NCI-H226 (cell line): Measurements from ENCODE around the gene STRA6.
"Not testable (repeated sequence)": the region's sequence is repeated elsewhere in the genome, so short reads cannot be mapped to it uniquely, and the experiment has no call there.

ENCODE experiments used
- DNase-seq: peaks from one replicate; pipeline ENCODE4 v3.0.0-alpha.2; 2015

Gene STRA6

DNA sequence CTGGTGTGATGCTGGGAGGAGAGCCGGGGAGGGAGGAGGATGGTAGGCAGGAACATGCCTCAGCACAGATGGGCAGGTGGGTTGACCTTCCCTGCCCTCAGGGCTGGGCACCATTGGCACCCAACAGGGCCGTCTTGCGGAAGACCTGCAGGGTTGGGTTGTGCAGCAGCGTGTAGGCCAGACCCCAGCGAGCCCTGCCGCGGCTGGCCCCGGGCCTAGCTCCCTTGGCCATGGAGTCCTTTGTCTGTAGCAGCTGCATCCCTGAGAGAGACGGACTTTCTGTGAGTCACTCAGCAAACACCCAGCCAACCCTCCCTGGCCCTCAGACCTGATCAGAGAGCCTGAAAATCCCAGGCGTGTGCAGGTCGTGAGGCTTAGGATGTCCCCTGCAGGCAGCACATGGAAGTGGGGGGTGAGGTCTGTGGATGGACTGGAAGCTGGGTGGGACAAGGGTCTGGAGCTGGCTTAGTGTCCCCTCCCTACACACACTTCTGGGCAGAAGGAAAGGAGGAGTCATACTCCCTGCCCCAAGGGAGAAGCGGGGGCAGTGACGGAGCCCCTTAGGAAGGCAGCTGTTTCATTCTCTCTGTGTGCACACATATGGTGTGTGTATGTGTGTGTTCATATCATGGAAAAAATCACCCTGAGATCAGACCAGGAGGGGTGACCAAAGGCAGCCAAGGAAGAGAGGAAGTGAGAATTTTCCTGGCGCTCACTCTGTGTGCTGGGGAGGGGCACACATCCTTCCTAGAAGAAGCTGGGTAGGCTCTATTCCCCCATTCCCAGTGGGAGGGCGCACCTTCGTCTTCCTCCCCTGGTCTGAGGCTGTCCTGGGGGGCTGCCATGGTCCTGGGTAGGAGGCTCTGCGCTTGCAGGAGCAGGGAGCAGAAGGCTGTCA is 22.4 kb downstream of the STRA6 start:
- DNase-seq: peak; percentile 41

DNA sequence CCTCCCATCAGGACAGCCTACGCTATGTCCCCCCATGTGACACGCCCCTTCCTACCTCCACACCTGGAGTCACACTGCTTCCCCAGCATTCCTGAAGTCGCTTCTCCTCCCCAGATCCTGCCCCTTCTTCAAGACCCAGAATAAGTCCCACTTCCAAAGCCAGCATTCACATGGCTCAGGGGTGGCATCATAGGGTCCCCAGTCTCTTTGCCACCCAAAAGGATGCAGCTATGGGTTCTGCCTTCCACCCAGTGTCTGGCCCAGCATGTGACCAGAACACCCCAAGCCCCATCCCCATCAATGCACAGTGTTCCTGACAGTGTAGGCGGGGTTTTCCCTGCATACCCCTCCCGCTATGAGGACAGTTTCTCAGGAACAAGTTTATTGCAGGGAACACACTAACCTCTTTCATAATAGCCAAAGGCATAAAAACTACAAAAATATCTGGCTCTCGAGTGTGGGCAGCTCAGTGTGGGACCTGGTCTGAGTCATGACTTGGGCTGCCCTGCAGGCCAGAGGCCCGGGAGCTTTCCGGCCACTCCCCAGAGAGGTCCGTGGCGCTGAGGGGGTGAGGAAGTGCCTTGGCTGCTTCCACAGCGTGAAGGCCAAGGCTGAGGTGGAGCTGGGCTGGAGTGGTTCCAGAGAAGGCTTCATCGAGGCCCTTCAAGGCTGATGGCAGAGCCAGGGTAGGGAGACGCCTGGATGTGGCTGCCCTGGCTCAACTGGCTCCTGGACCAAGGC is 23.3 kb downstream of the STRA6 start:
- DNase-seq: peak; percentile 100

DNA sequence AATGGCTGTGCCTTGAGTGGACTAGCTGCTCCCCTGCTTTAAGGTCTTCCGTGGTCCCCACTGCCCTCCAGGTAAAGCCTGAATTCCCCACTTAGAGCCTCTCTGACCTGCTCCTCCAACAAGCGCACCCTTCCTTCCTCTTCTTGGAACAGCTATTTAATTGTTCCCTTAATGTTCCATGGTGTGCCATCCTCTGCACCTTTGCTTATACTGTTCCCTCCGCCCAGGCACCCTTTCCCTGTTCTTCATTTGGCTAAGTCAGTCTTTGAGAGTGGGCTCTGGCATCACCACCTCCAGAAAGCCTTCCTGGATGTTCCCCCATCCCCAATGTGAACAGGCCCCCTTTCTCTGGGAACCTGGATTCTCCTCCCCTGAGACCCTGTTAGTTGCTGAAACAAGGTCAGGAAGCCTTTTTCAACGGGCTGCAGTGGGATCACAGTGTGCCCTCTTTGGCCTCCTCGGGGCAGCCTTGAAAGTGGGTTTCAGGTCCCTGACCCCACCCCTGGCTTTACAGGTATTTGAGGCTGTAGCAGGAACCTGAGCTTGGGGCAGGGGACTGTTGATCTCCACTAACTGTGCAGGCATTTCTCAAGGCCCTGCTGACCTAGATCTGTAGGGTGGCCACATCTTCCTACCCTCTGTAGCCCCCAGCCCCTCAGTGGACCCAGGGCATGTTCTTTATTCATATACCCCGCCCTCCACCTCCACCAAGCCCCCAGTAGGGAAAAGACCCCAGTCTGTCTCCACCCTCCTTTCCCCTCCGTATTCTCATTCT is 24.1 kb downstream of the STRA6 start:
- DNase-seq: no peak

DNA sequence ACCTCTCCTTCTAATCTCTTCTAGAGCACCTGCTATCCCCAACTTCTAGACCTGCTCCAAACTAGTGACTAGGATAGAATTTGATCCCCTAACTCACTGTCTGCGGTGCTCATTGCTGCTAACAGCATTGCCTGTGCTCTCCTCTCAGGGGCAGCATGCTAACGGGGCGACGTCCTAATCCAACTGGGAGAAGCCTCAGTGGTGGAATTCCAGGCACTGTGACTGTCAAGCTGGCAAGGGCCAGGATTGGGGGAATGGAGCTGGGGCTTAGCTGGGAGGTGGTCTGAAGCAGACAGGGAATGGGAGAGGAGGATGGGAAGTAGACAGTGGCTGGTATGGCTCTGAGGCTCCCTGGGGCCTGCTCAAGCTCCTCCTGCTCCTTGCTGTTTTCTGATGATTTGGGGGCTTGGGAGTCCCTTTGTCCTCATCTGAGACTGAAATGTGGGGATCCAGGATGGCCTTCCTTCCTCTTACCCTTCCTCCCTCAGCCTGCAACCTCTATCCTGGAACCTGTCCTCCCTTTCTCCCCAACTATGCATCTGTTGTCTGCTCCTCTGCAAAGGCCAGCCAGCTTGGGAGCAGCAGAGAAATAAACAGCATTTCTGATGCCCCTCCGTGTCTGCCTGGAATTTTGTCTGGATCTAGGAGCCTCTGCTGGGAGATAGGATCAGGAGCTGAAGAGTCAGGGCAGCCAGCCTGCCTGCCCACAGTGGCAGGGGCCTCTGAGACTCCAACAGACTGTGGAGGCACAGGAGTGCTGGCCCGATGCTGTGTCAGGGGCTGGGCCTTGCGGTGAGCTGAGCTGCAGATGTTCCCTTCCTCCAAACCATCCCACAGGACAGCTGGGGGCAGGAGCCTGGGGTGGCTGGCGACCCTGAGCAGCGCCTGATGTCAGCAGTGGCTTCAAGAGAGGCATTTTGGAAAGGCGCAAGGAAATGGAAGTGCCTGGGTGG is 26.0 kb downstream of the STRA6 start:
- no peak for DNase-seq

DNA sequence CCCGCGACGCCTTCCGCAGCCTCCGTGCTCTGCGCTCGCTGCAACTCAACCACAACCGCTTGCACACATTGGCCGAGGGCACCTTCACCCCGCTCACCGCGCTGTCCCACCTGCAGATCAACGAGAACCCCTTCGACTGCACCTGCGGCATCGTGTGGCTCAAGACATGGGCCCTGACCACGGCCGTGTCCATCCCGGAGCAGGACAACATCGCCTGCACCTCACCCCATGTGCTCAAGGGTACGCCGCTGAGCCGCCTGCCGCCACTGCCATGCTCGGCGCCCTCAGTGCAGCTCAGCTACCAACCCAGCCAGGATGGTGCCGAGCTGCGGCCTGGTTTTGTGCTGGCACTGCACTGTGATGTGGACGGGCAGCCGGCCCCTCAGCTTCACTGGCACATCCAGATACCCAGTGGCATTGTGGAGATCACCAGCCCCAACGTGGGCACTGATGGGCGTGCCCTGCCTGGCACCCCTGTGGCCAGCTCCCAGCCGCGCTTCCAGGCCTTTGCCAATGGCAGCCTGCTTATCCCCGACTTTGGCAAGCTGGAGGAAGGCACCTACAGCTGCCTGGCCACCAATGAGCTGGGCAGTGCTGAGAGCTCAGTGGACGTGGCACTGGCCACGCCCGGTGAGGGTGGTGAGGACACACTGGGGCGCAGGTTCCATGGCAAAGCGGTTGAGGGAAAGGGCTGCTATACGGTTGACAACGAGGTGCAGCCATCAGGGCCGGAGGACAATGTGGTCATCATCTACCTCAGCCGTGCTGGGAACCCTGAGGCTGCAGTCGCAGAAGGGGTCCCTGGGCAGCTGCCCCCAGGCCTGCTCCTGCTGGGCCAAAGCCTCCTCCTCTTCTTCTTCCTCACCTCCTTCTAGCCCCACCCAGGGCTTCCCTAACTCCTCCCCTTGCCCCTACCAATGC is 27.1 kb downstream of the STRA6 start:
- no peak for DNase-seq

DNA sequence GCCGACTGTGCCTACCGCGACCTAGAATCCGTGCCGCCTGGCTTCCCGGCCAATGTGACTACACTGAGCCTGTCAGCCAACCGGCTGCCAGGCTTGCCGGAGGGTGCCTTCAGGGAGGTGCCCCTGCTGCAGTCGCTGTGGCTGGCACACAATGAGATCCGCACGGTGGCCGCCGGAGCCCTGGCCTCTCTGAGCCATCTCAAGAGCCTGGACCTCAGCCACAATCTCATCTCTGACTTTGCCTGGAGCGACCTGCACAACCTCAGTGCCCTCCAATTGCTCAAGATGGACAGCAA is 27.7 kb downstream of the STRA6 start:
- DNase-seq: no peak

DNA sequence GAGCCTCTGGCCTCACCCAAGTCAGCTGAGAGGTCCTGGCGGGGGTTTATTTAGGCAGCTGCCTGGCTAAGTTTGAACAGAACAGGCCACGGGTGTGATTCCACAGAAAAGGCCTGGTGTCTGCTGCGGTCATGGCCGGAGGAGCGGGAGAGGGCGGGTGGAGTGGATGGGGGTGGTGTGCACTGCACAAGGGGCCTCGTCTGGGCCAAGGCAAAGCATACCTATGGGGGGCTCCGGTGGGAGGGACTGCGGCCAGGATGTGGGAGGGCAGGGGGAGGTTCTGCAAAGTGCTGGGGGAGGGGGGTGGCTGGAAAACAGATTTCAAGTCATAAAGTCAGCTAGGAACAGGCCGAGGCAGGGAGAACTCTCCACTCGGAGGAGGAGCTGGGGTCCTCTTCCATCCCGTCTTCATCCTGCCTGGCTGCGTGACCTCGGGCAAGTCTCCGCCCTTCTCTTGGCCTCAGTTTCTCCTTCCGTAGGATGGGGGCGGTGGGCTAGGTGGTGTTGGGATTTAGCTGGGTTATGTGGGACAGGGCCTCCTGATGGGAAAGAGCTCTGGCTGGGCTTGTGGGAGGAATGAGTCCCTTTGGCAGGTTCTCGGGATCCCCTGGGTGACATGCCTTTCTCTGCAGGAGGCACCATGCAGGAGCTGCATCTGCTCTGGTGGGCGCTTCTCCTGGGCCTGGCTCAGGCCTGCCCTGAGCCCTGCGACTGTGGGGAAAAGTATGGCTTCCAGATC is 28.2 kb downstream of the STRA6 start:
- DNase-seq: no peak

DNA sequence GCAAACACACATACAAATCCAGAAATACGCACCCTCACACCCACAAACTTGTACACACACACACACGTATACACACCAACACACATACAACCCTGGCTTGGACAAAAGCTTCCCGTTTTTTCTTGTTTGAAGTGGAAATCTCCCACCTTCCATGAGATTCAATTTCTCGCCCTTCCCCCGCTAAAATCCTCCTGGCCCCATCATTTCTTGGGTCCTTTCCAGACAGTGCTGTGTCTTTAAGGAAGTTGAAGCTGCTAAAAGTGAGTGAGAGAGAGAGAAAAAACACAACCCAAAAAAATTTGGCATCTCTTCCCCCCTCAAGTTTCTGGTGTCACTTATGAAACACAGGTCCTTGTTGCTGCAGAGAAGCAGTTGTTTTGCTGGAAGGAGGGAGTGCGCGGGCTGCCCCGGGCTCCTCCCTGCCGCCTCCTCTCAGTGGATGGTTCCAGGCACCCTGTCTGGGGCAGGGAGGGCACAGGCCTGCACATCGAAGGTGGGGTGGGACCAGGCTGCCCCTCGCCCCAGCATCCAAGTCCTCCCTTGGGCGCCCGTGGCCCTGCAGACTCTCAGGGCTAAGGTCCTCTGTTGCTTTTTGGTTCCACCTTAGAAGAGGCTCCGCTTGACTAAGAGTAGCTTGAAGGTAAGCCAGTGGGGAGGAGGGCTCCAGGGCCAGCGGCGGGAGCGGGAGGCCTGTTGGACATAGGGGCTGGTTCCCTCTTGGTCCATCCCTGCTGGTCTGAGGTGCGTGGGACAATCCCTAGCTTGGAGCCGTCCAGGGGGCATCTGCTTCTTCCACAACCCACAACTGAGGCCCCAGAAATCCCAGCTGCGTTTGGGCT is 29.0 kb downstream of the STRA6 start, which contains the start of gene ISLR:
ISLR (plus strand) TSS at position 331 of the 839 bp plus-strand sequence. CDS start 1,149 bp downstream, outside the sequence.
- DNase-seq: no peak

DNA sequence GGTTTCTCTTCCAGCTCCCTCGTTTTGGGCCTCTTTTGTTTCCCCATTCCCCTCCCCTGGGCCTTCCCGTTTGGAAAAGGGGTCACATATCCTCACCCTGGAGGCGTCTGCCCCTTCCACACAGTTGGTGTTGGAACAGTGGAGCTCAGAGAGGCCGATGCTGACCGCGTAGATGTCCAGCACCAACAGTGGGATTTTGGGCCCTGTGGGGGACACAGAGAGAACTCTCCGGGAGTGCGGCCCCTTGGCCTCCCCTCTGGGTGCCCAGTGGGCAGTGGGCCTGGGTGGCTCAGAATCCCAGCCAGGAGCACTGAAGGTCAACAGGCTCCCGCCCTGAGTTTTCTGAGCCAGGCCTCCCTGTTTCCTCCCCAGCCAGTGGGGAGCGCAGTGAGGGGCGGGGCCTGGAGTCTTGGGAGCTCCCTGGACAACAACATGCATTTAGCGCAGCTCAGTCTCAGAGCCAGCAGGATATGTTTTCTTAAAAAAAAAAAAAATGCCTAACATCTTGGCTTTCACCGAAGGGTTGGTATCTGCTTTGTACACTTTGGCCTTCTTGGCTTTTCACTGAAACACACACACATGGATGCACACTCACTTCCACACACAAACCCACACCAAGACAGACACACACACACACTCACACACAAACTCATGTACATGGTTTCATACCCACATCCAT is 29.7 kb downstream of the STRA6 start:
- no peak for DNase-seq

DNA sequence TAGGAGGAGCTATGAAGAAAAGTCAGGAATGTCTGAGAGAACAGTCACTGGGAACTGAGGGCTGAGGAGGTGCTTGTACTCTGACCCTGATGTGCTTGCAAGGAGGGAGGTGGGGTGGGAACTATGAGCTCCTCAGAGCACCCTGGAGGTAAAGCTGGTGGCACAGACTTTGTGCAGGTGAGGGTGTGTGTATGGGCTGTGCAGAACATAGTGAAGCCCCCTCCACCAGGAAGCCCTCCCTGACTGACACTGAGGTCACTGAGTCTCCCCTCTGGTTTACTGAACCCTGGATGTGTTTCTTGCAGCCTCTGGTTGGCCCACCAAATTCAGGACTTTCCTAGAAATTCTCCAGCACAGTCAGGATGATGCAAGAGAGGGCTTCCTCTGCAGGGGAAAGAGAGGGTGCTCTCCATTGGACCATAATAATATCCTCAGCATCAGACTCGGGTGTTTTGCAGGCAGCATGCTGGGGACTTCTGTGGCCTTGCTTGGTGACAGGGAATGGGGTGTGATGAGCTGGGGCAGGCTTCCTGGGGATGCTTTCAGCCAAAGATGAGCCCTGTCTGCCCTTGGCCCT is 30.5 kb downstream of the STRA6 start:
- no peak for DNase-seq

DNA sequence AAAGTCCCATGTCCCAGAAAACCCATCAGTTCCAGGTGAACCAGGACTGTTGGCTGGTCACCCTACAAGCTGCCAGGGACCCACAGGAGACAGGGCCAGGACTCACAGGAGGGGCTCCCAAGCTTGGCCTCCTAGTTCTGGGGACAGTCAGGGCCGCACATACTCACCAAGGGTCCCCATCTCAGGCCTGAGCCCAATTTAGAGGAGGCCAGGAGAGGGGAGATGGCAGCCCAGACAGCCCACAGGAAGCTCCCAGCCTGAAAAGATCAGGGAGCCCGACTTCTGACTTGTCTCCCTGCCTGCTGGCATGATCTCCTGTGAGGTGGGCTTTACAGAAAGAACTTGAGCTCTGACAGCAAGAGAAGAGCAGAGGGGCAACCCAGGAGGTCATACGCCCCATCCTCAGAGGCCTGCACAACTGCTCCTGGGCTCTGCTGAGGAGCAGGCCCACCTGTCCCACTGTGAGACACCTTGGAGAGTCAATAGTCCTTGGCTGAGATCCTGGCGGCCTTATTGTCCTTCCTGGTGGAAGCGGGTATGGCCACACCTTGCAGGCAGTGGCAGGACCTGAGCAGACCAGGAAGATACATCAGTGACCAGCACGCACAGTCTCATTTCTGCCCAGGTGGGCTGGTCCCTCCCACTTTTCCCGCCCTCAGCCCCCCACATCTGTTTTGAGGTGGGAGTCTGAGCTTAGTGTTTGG is 31.6 kb downstream of the STRA6 start:
- DNase-seq: no peak

DNA sequence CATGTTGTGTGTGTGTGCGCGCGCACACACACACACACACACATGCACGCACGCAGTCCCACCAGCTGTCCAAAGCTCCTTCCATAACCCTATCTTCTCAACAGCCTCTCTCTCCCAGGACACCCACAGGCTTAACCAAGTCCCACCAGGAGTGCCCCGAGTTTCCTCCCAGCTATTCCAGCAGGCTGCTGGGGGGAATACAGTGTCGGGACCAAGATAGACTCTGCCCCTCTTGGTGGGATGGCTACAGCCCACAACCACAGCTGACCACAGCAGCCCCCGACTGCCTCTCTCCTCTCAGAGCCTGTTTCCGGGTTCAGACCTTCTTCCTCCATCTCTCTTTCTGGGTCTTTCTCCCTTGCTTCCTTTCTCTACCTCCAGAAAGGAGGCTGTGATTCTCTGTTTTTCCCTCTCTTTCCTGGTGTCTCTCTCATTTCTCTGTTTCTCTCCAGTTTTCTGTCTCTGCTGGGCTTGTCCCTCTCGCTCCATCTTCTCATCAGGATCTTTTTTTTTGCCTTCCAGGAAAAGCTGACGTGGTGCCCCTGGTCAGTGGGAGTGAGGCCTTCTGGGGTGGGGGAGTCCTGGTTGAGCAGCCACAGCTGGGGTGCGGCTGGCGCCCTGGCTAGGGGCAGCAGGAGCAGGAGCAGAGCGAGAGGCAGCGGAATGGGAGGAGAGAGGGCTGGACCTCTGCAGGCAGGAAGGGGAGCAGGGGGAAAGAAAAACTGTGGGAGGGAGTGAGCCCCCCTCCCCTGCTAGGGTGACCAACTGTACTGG is 32.3 kb downstream of the STRA6 start:
- DNase-seq: no peak

DNA sequence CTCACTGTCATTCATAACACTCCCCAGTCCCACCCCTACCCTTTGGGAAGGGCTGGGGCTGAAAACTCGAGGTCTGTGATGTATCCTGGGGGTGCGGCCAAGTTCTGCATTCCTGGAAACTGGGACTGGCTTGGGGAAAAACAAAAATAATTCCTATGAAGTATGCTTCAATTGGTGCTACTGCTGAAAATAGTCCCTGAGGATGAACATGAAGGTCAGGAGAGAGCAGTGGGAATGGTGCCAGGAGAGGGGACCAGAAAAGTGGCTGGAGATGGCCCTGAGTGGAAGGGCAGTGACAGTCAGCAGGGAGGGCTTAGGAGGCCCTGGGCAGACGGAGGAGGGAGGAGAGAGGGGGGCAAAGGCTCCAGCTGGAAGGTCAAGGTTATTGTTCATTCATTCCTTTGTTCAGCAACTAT is 33.9 kb downstream of the STRA6 start:
- DNase-seq: no peak

DNA sequence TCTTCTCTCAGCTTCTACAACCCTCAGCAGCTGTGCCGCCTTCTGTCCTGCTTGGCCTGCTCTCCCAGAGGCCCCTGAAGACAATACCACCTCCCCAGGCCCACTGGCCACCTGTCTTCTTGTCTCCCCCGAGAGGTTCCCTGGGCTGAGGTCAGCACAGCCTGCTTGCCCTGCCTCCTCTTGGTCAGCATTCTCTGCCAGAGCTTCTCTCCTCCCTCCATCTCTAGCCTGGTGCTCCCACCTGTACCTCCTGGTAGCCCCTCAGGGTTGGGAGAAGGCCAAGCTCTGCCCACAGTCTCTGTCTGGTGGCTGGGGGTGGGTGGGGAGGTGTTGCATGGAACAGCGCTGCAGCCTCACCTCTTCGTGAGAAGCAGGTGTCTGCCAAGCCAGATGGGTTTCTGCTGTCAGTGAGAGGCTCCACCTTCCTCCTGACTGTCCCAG is 34.7 kb downstream of the STRA6 start:
- no peak for DNase-seq

DNA sequence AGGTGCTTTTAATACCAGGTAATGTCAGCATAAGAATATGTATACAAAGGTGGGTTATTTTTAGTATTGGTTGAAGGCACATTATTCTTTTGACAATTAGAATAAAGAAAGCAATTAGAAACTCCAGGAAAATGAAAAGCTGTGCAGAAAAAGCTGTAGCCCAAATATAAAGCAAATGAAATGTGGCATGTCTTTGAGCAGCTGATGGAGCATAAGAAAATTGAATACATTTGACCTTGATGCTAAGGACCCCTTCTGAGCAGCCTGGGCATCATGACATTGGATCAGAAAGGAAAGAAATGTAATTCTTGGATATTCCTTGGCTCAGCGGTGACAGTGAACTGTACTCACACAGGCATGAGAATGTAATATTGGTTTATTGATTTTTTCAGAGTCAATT is 37.1 kb downstream of the STRA6 start:
- DNase-seq: no peak

DNA sequence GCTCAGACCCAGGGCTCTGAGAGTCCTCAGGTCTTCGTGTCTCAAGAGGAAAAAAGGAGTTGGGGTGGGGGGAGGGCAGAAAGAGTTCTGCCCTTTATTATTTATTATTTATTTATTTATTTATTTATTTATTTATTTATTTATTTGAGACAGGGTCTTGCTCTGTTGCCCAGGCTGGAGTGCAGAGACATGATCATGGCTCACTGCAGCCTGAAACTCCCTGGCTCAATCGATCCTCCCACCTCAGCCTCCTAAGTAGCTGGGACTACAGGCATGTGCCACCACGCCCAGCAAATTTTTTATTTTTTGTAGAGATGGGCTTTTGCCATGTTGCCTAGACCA is 40.4 kb downstream of the STRA6 start:
- DNase-seq: not testable (repeated sequence)

DNA sequence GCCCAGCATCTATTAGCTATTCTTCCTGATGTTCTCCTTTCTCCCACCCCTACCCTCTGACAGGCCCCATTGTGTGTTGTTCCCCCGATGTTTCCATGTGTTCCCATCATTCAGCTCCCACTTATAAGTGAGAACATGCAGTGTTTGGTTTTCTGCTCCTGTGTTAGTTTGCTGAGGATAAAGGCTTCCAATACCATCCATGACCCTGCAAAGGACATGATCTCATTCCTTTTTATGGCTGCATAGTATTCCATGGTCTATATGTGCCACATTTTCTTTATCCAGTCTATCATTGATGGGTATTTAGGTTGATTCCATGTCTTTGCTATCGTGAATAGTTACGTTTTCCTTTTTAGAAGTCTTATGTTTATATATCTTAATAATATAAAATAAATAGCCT is 42.2 kb downstream of the STRA6 start:
- DNase-seq: not testable (repeated sequence)
